ENCODE results near the gene TSPAN7.

TSPAN7 gene

DNA sequence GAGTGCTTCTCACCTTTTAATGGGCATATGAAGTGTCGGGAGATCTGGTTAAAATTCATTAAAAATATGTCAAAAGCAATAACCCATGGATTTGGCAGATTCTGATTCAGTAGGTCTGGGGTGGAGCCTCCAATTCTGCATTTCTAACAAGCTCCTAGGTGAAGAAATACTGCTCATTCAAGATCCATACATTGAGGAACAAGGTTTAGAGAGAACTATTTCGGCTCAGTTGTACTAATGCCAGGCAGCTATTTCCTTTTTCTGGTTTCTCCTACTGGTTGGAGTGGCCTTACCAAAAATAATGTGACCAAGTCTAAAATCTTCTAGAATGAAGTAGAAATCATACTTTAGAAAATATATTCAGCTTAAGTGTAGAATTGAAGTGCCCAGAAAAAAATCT lies 117.5 kb downstream of the TSPAN7 start:
- Histone ChIP-seq H3K27ac (ENCODE audit: low read depth, low read length, poor library complexity, severe bottlenecking) (no peak overlapping the region), H3K9ac (ENCODE audit: low read length) (no peak overlapping the region)

DNA sequence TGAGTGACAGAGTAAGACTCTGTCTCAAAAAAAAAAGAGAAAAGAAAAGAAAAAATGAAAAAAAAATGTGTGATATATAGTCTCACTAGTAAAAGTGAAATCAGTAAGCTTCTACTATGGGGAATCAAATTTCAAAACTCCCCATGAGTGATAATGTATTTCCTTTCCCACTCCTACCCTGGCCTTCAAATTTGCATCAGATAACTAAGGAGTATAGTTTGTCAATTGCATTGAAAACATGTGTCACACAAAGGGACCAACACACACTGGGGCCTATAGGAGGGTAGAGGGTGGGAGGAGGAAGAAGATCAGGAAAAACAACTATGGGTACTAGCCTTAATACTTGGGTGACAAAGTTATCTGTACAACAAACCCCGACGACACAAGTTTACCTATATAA lies 118.4 kb downstream of the TSPAN7 start:
- H3K27ac ChIP-seq (ENCODE audit: low read depth, low read length, poor library complexity, severe bottlenecking): no peak overlapping the region
- no peaks in the 10 kb centered on the region for H4K20me1 ChIP-seq (ENCODE audit: insufficient read depth, low read length)
- H3K36me3 ChIP-seq (ENCODE audit: insufficient read depth, low read length): no peaks in the 10 kb centered on the region
- H3K9ac ChIP-seq (ENCODE audit: low read length): no peak overlapping the region
- no peaks in the 10 kb centered on the region for H3K9me3 ChIP-seq (ENCODE audit: low read length)
- no peak overlapping the region for H3K4me3 ChIP-seq (ENCODE audit: low read depth, low read length, poor library complexity, severe bottlenecking)
- no peaks in the 10 kb centered on the region for H3K79me2 ChIP-seq (ENCODE audit: insufficient read depth, low read length)
- H3K27me3 ChIP-seq (ENCODE audit: insufficient read depth, low read length): no peaks in the 10 kb centered on the region
- H2AFZ ChIP-seq (ENCODE audit: low read length): no peak overlapping the region
- H3F3A ChIP-seq (ENCODE audit: insufficient read depth, low read length): no peaks in the 10 kb centered on the region
- TF ChIP-seq, protein P1, sequence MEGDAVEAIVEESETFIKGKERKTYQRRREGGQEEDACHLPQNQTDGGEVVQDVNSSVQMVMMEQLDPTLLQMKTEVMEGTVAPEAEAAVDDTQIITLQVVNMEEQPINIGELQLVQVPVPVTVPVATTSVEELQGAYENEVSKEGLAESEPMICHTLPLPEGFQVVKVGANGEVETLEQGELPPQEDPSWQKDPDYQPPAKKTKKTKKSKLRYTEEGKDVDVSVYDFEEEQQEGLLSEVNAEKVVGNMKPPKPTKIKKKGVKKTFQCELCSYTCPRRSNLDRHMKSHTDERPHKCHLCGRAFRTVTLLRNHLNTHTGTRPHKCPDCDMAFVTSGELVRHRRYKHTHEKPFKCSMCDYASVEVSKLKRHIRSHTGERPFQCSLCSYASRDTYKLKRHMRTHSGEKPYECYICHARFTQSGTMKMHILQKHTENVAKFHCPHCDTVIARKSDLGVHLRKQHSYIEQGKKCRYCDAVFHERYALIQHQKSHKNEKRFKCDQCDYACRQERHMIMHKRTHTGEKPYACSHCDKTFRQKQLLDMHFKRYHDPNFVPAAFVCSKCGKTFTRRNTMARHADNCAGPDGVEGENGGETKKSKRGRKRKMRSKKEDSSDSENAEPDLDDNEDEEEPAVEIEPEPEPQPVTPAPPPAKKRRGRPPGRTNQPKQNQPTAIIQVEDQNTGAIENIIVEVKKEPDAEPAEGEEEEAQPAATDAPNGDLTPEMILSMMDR (IDR thresholded peaks at IDR 0.05; ENCODE audit: low read length): no peak
- TF ChIP-seq EZH2 (IDR thresholded peaks at IDR 0.05; ENCODE audit: borderline replicate concordance, low read length): no peak
- H3K9me2 ChIP-seq (ENCODE audit: low read depth, low read length): no peaks in the 10 kb centered on the region
- H3K4me2 ChIP-seq (ENCODE audit: low read length): no peak overlapping the region
- H3K4me1 ChIP-seq (ENCODE audit: insufficient read depth, low read length, severe bottlenecking): no peaks in the 10 kb centered on the region

More for the DNA sequence above, 117.5 kb downstream of the TSPAN7 start:
- Histone ChIP-seq H3K4me1 (ENCODE audit: insufficient read depth, low read length, severe bottlenecking) (no peaks in the 10 kb centered on the region), H4K20me1 (ENCODE audit: insufficient read depth, low read length) (no peaks in the 10 kb centered on the region), H3K79me2 (ENCODE audit: insufficient read depth, low read length) (no peaks in the 10 kb centered on the region), H3K4me3 (ENCODE audit: low read depth, low read length, poor library complexity, severe bottlenecking) (no peak overlapping the region), H3K4me2 (ENCODE audit: low read length) (no peak overlapping the region), H3K36me3 (ENCODE audit: insufficient read depth, low read length) (no peaks in the 10 kb centered on the region), H3F3A (ENCODE audit: insufficient read depth, low read length) (no peaks in the 10 kb centered on the region), H3K9me2 (ENCODE audit: low read depth, low read length) (no peaks in the 10 kb centered on the region), H3K27me3 (ENCODE audit: insufficient read depth, low read length) (no peaks in the 10 kb centered on the region), H3K9me3 (ENCODE audit: low read length) (no peaks in the 10 kb centered on the region), H2AFZ (ENCODE audit: low read length) (no peak overlapping the region)
- TF ChIP-seq, protein P1 (IDR thresholded peaks at IDR 0.05; ENCODE audit: low read length): no peak
- no peak for TF ChIP-seq EZH2 (IDR thresholded peaks at IDR 0.05; ENCODE audit: borderline replicate concordance, low read length)

DNA sequence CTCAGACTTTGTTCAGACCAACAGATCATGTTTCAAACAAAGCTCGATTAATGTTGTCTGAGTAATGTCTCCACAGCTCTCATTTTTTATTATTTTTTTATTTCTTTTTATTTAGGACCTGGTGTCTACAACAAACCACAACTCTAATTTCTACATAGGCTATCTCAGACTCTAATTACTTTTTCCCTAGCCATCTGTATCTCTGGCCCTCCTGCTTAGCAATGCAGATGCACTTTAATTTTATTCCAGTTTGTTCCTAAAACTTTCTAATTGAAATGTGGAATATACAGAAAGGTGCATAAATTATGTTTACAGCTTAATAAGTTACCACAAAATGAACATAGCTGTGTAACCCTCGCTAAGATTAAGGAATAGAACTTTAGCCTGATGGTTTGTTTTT lies 120.8 kb downstream of the TSPAN7 start:
- no peaks in the 10 kb centered on the region for H3K9me3 ChIP-seq (ENCODE audit: low read length)
- TF ChIP-seq, protein P1 (IDR thresholded peaks at IDR 0.05; ENCODE audit: low read length): no peak
- no peak for TF ChIP-seq EZH2 (IDR thresholded peaks at IDR 0.05; ENCODE audit: borderline replicate concordance, low read length)
- no peaks in the 10 kb centered on the region for H4K20me1 ChIP-seq (ENCODE audit: insufficient read depth, low read length)
- H3K4me1 ChIP-seq (ENCODE audit: insufficient read depth, low read length, severe bottlenecking): no peaks in the 10 kb centered on the region
- H3K4me2 ChIP-seq (ENCODE audit: low read length): no peak overlapping the region
- H3K27ac ChIP-seq (ENCODE audit: low read depth, low read length, poor library complexity, severe bottlenecking): no peak overlapping the region
- H3K4me3 ChIP-seq (ENCODE audit: low read depth, low read length, poor library complexity, severe bottlenecking): no peak overlapping the region
- no peaks in the 10 kb centered on the region for H3K9me2 ChIP-seq (ENCODE audit: low read depth, low read length)
- no peaks in the 10 kb centered on the region for H3K36me3 ChIP-seq (ENCODE audit: insufficient read depth, low read length)
- H3K9ac ChIP-seq (ENCODE audit: low read length): no peak overlapping the region
- H3F3A ChIP-seq (ENCODE audit: insufficient read depth, low read length): no peaks in the 10 kb centered on the region
- no peaks in the 10 kb centered on the region for H3K27me3 ChIP-seq (ENCODE audit: insufficient read depth, low read length)
- H2AFZ ChIP-seq (ENCODE audit: low read length): no peak overlapping the region
- no peaks in the 10 kb centered on the region for H3K79me2 ChIP-seq (ENCODE audit: insufficient read depth, low read length)
